Smooth muscle cell (in vitro differentiated cells): Measurements from ENCODE around the gene RHEX. TPM values are rescaled to one million over a fixed set of nuclear protein-coding genes. Genes with fewer than 3 reads are reported as not detected.

ENCODE experiments used
- DNase-seq: peaks from one replicate; lab custom pipeline; 2025; ENCODE audit not compliant: unreplicated experiment; lab: John Stamatoyannopoulos, UW
- H2AFZ ChIP-seq: fragments of 200-600 bp; sonication (generic); 2 replicates; pipeline ENCODE4 v1.6.0; 2016; ENCODE audit warnings: antibody characterized with exemption, low read depth, mild to moderate bottlenecking
- H3F3A ChIP-seq: fragments of 200-600 bp; sonication (generic); 2 replicates; pipeline ENCODE4 v1.6.0; 2017; ENCODE audit warnings: antibody characterized with exemption, low read depth
- H3K27ac ChIP-seq: fragments of 200-600 bp; sonication (generic); 2 replicates; pipeline ENCODE4 v1.5.1; 2016; ENCODE audit warnings: low read depth, mild to moderate bottlenecking
- H3K27me3 ChIP-seq: fragments of 200-600 bp; sonication (generic); 2 replicates; pipeline ENCODE4 v1.6.1; 2016; ENCODE audit warnings: low read depth, mild to moderate bottlenecking
- H3K36me3 ChIP-seq: fragments of 200-600 bp; sonication (generic); 2 replicates; pipeline ENCODE4 v1.5.1; 2016; ENCODE audit warnings: low read depth
- H3K4me1 ChIP-seq: fragments of 200-600 bp; sonication (generic); 2 replicates; pipeline ENCODE4 v1.5.1; 2016; ENCODE audit warnings: low read depth
- H3K4me2 ChIP-seq: fragments of 200-600 bp; sonication (generic); 2 replicates; pipeline ENCODE4 v1.6.0; 2016; ENCODE audit warnings: mild to moderate bottlenecking
- H3K4me3 ChIP-seq: fragments of 200-600 bp; sonication (generic); 2 replicates; pipeline ENCODE4 v1.5.1; 2016; ENCODE audit warnings: mild to moderate bottlenecking
- H3K79me2 ChIP-seq: fragments of 200-600 bp; sonication (generic); 2 replicates; pipeline ENCODE4 v1.6.0; 2016; ENCODE audit warnings: low read depth, mild to moderate bottlenecking
- H3K9ac ChIP-seq: fragments of 200-600 bp; sonication (generic); 2 replicates; pipeline ENCODE4 v1.6.0; 2016; ENCODE audit warnings: low read depth
- H3K9me3 ChIP-seq: fragments of 200-600 bp; sonication (generic); replicated peaks from 2 replicates; pipeline ENCODE4 v1.5.1; 2016; ENCODE audit warnings: low read depth
- H4K20me1 ChIP-seq: fragments of 200-600 bp; sonication (generic); 2 replicates; pipeline ENCODE4 v1.6.0; 2016; ENCODE audit warnings: low read depth
- WGBS: methylation state at CpG from one replicate; pipeline ENCODE4 v1.1.7; 2016; ENCODE audit warnings: low lambda C conversion rate; 5-methylcytosine and 5-hydroxymethylcytosine counted together
- polyA plus RNA-seq: library from polyadenylated mRNA; unstranded; fragments of >200 nt; fragmentation: Nextera tagmentation; extraction: Ambion mirVana; gene quantifications from 2 replicates; pipeline ENCODE4 v1.2.1, GENCODE V29; 2016
- total RNA-seq: library from RNA; depleted of rRNA; stranded (reverse); fragments of >200 nt; gene quantifications from 2 replicates; pipeline ENCODE4 v1.2.3, GENCODE V29; 2014
- TF ChIP-seq, protein P1 (sequence below): fragments of 200-600 bp; sonication (generic); IDR thresholded peaks from 2 replicates; pipeline ENCODE4 v1.5.1; 2017; ENCODE audit warnings: borderline replicate concordance, mild to moderate bottlenecking, antibody characterized with exemption; ENCODE audit not compliant: insufficient read depth, poor library complexity, severe bottlenecking

The RHEX gene
- total and polyA plus RNA-seq, 2 experiments from 2014 or later = not detected

GRCh38 chr1:206100226-206100815 lies 47.3 kb downstream of the RHEX start:
- H3K27ac ChIP-seq = no peak overlapping the region
- H3K9me3 ChIP-seq = no peaks in the 10 kb centered on the region
- H3K4me3 ChIP-seq = no peak overlapping the region
- no peaks in the 10 kb centered on the region for H3K36me3 ChIP-seq
- no peak overlapping the region for H3K9ac ChIP-seq
- no peaks in the 10 kb centered on the region for H3F3A ChIP-seq
- no peaks in the 10 kb centered on the region for H3K27me3 ChIP-seq
- H2AFZ ChIP-seq = no peak overlapping the region
- TF ChIP-seq, protein P1, sequence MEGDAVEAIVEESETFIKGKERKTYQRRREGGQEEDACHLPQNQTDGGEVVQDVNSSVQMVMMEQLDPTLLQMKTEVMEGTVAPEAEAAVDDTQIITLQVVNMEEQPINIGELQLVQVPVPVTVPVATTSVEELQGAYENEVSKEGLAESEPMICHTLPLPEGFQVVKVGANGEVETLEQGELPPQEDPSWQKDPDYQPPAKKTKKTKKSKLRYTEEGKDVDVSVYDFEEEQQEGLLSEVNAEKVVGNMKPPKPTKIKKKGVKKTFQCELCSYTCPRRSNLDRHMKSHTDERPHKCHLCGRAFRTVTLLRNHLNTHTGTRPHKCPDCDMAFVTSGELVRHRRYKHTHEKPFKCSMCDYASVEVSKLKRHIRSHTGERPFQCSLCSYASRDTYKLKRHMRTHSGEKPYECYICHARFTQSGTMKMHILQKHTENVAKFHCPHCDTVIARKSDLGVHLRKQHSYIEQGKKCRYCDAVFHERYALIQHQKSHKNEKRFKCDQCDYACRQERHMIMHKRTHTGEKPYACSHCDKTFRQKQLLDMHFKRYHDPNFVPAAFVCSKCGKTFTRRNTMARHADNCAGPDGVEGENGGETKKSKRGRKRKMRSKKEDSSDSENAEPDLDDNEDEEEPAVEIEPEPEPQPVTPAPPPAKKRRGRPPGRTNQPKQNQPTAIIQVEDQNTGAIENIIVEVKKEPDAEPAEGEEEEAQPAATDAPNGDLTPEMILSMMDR = no peak
- WGBS = 88% methylated on average over 1 of the region's 1 CpG
- no peaks in the 10 kb centered on the region for H3K4me1 ChIP-seq
- no peaks in the 10 kb centered on the region for H3K79me2 ChIP-seq
- H4K20me1 ChIP-seq = no peaks in the 10 kb centered on the region
- H3K4me2 ChIP-seq = no peak overlapping the region
- DNase-seq = no peak

DNA sequence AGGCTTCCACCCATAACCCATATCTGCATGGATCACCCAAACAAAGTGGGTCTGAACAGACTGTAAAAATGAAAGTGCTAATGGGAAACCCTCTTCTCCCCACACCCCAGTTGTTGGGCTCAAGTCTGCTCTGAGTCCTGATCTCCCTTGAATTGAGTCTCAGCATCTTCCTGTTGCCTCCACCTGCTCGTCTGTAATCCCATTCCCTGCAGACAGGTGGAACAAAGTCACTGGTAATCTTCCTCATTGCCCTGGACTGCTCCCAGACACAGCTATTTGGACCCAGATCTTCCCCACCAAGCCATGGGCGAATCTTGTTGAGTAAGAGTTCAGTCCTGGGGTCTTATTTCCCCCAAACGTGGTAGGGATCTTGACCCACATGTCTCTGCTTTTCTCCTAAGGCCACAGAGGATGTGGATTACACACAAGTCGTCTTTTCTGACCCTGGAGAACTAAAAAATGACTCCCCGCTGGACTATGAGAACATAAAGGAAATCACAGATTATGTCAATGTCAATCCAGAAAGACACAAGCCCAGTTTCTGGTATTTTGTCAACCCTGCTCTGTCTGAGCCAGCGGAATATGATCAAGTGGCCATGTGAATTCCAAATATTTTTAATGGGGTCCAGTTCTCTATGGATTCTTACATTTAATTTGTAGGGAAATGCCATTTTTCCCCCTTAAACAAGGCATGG lies 48.5 kb downstream of the RHEX start:
- TF ChIP-seq, protein P1 = no peak
- Histone ChIP-seq H3F3A (no peaks in the 10 kb centered on the region), H3K9me3 (no peaks in the 10 kb centered on the region), H3K9ac (no peak overlapping the region), H3K4me1 (no peaks in the 10 kb centered on the region), H3K36me3 (no peaks in the 10 kb centered on the region), H3K79me2 (no peaks in the 10 kb centered on the region), H3K27ac (no peak overlapping the region), H3K27me3 (no peaks in the 10 kb centered on the region), H4K20me1 (no peaks in the 10 kb centered on the region), H3K4me3 (no peak overlapping the region), H2AFZ (no peak overlapping the region), H3K4me2 (no peak overlapping the region)
- no peak for DNase-seq
- 94% methylated on average over 6 of the region's 6 CpGs for WGBS

DNA sequence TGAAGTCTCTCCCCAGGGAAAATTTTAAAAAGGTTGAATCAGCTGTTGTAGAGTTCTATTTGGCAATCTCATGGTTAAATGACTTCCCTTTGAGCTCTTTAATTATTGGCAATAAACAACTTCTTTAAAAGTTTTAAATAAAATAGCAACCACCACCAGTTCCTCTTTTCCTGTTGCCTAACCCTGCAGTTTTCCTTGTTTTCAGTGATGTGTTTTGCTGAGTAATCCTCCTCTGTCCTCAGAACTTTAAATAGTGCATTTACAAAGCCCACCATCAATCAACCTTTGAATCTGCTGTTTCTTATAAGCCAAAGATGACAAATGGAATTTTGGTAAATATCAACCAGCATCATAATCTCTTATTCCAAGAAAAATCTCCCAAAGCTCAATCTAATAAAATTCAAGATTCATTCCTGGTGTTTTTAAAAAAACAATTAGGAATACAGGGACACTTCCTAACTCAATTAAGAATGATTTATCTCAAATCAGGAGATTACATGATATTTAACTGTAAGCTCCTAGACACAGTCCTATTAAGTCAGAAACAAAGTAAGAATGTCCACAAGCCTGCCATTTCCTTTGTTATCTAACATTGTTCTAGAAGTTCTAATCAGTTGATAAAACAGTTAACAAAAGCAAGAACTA lies 49.4 kb downstream of the RHEX start:
- DNase-seq = no peak
- H3K9ac ChIP-seq = no peak overlapping the region
- no peaks in the 10 kb centered on the region for H3K36me3 ChIP-seq
- TF ChIP-seq, protein P1 = no peak
- H3K9me3 ChIP-seq = no peaks in the 10 kb centered on the region
- no peak overlapping the region for H3K4me2 ChIP-seq
- no peak overlapping the region for H3K4me3 ChIP-seq
- H2AFZ ChIP-seq = no peak overlapping the region
- H3K4me1 ChIP-seq = no peaks in the 10 kb centered on the region
- H3F3A ChIP-seq = no peaks in the 10 kb centered on the region
- no peaks in the 10 kb centered on the region for H4K20me1 ChIP-seq
- no peaks in the 10 kb centered on the region for H3K27me3 ChIP-seq
- H3K79me2 ChIP-seq = no peaks in the 10 kb centered on the region
- no peak overlapping the region for H3K27ac ChIP-seq

- Histone ChIP-seq H3K4me3 (no peak overlapping the region), H3K4me2 (no peak overlapping the region), H3K9ac (no peak overlapping the region), H3F3A (no peaks in the 10 kb centered on the region), H4K20me1 (no peaks in the 10 kb centered on the region), H3K36me3 (no peaks in the 10 kb centered on the region), H3K9me3 (no peaks in the 10 kb centered on the region), H3K27me3 (no peaks in the 10 kb centered on the region), H3K27ac (no peak overlapping the region), H3K4me1 (no peaks in the 10 kb centered on the region), H2AFZ (no peak overlapping the region), H3K79me2 (no peaks in the 10 kb centered on the region)
- TF ChIP-seq, protein P1 = no peak
- WGBS = 99% methylated on average over 10 of the region's 10 CpGs
- DNase-seq = no peak
Observed at GRCh38 chr1:206103979-206104378, 51.0 kb downstream of the RHEX start.
